AG04450 (cell line): ENCODE results near the gene FAM83F. TPM values are rescaled to one million over a fixed set of nuclear protein-coding genes. Genes with fewer than 3 reads are reported as not detected.

Source experiments
- CTCF ChIA-PET: fragments of 300-600, 350-600 bp; formaldehyde crosslinking; extraction: SDS; loops from one replicate; lab custom pipeline; 2022; ENCODE audit warnings: antibody characterized with exemption, inconsistent platforms; lab: Charles Lee
- POLR2A ChIA-PET: fragments of 350-600 bp; formaldehyde crosslinking; extraction: SDS; loops from one replicate; lab custom pipeline; 2021; ENCODE audit warnings: antibody characterized with exemption, inconsistent platforms; lab: Yijun Ruan, JAX
- DNase-seq: peaks from one replicate; pipeline ENCODE4 v3.0.0-alpha.2; 2011; ENCODE audit warnings: low read depth, low spot score
- H3K27ac ChIP-seq: one replicate; pipeline ENCODE4 v1.5.1; 2012; ENCODE audit warnings: low read depth, low read length, control low read depth
- H3K27me3 ChIP-seq: one replicate; pipeline ENCODE4 v1.6.0; 2012; ENCODE audit warnings: low read length; ENCODE audit not compliant: control insufficient read depth, insufficient read depth
- H3K4me3 ChIP-seq: 2 replicates; pipeline ENCODE4 v1.5.1; 2011; ENCODE audit warnings: mild to moderate bottlenecking, low read depth, low read length, control low read depth
- H3K9me3 ChIP-seq: 2 replicates; pipeline ENCODE4 v1.5.1; 2012; ENCODE audit warnings: low read length; ENCODE audit not compliant: control insufficient read depth, insufficient read depth
- polyA plus RNA-seq: library from polyadenylated mRNA; depleted of rRNA; stranded (reverse); fragments of >200 nt; gene quantifications from 2 replicates; pipeline ENCODE4 v1.2.3, GENCODE V29; 2011
- TF ChIP-seq, protein P1 (sequence below): IDR thresholded peaks from 2 replicates; pipeline ENCODE4 v1.5.1; 2011; ENCODE audit warnings: low read depth, low read length, control low read depth, inconsistent platforms

FAM83F gene
- polyA plus RNA-seq, 1 experiment, result not detected

- POLR2A ChIA-PET, result interaction anchor here (0.5 to 0.8 kb wide), 2 partner anchors 117 to 1707 kb away, joined by 3 to 6 read pairs; no protein-coding TSS in a partner anchor
- CTCF ChIA-PET, result interaction anchor here (0.6 kb wide), 1 partner anchor 51 kb away, joined by 3 read pairs; no protein-coding TSS in a partner anchor
- TF ChIP-seq, protein P1, sequence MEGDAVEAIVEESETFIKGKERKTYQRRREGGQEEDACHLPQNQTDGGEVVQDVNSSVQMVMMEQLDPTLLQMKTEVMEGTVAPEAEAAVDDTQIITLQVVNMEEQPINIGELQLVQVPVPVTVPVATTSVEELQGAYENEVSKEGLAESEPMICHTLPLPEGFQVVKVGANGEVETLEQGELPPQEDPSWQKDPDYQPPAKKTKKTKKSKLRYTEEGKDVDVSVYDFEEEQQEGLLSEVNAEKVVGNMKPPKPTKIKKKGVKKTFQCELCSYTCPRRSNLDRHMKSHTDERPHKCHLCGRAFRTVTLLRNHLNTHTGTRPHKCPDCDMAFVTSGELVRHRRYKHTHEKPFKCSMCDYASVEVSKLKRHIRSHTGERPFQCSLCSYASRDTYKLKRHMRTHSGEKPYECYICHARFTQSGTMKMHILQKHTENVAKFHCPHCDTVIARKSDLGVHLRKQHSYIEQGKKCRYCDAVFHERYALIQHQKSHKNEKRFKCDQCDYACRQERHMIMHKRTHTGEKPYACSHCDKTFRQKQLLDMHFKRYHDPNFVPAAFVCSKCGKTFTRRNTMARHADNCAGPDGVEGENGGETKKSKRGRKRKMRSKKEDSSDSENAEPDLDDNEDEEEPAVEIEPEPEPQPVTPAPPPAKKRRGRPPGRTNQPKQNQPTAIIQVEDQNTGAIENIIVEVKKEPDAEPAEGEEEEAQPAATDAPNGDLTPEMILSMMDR, result no peak
These were observed 61.8 kb downstream of the FAM83F start for GRCh38 chr22:40056559-40056958.

DNA sequence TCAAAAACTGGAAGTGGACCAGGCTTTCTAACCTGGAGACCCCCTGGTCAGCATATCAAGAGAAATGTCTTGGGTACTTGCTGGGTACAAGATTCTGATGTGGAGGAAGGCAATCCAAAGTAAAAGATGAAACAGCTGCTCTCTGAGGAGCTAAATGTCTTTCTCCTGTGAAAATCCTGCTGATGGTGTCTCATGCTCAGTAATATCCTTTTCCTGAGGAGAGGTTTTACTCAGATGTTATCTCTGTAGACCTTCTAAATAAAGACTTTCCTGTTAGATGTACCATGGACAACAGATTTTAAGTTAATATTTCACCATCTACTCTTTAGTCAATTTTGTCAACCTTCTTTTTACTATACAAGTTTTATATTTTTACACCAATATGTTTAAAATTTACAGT lies 62.9 kb downstream of the FAM83F start:
- TF ChIP-seq, protein P1, result no peak
- ChIA-PET CTCF (interaction anchor here (0.7 kb wide), 1 partner anchor 523 kb away, joined by 5 read pairs; no protein-coding TSS in a partner anchor), POLR2A (no interaction called here)
- no peaks in the 10 kb centered on the region for H3K9me3 ChIP-seq
- no peak for DNase-seq
- peaks cover 13% of the 10 kb centered on the region for H3K27me3 ChIP-seq
- H3K4me3 ChIP-seq, result no peak overlapping the region
- no peak overlapping the region for H3K27ac ChIP-seq

More at GRCh38 chr22:40056559-40056958, 61.8 kb downstream of the FAM83F start:
- no peaks in the 10 kb centered on the region for H3K9me3 ChIP-seq
- H3K27me3 ChIP-seq, result peaks cover 16% of the 10 kb centered on the region
- no peak overlapping the region for H3K27ac ChIP-seq
- no peak for DNase-seq
- H3K4me3 ChIP-seq, result no peak overlapping the region

GRCh38 chr22:40058265-40058664 lies 63.5 kb downstream of the FAM83F start:
- TF ChIP-seq, protein P1, result no peak
- DNase-seq, result no peak
- H3K4me3 ChIP-seq, result no peak overlapping the region
- POLR2A ChIA-PET, result no interaction called here
- CTCF ChIA-PET, result no interaction called here
- H3K27ac ChIP-seq, result no peak overlapping the region
- H3K9me3 ChIP-seq, result no peaks in the 10 kb centered on the region
- peaks cover 9% of the 10 kb centered on the region for H3K27me3 ChIP-seq

DNA sequence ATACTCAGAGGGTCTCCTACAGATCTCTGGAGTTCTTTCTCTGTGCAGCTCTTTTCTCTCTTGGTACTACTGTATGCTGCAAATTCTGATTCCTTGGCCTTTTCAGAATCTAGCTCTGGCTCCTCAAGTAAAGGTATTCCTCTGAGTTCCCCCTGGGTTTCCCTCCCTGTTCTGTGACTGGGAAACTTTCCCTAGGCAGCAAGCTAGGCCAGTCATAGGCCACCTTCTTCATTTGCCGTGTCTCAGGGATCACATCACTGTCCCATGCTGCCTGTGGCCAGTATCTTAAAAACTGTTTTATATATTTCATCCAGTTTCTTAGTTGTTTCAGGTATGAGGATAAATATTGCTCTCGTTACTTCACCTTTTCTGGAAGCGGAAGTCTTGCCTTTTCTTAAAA lies 71.2 kb downstream of the FAM83F start:
- Histone ChIP-seq H3K27ac (no peak overlapping the region), H3K9me3 (no peaks in the 10 kb centered on the region), H3K27me3 (peaks cover 8% of the 10 kb centered on the region), H3K4me3 (no peak overlapping the region)
- ChIA-PET POLR2A (no interaction called here), CTCF (no interaction called here)
- DNase-seq, result no peak
- TF ChIP-seq, protein P1, result no peak

DNA sequence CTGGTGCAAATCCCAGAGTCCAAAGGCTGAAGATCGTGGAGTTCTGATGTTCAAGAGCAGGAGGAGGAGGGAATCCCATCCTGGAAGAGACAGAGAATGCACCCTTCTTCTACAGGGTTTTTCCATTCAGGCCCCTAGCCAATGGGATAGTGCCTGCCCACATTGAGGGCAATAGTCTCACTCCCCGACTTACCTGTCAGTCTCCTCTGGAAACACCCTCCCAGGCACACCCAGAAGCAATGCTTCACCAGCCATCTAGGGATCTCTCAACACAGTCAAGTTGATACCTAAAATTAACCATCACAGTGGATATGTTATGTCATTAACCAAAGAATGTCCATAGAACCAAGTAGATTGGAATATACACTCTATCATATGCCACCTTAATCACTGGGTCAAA lies 72.9 kb downstream of the FAM83F start:
- Histone ChIP-seq H3K27ac (no peak overlapping the region), H3K27me3 (peaks cover 8% of the 10 kb centered on the region), H3K4me3 (no peak overlapping the region), H3K9me3 (no peaks in the 10 kb centered on the region)
- no peak for DNase-seq
- TF ChIP-seq, protein P1, result no peak
- ChIA-PET POLR2A (no interaction called here), CTCF (no interaction called here)
